Liver (tissue), 9 donors: ENCODE measurements around the gene CATSPERZ. TPM values are rescaled to one million over a fixed set of nuclear protein-coding genes. Genes with fewer than 3 reads are reported as not detected.
A peak's percentile ranks its signal among the peaks of the same experiment; 100 is the strongest.

Experiments
- DNase-seq: peaks from one replicate; pipeline ENCODE4 v3.0.0-alpha.2; 2017; ENCODE audit warnings: low spot score
- H3K27ac ChIP-seq, 2 donors: one replicate each; pipeline ENCODE4 v1.7.0; 2013; ENCODE audit warnings: inconsistent platforms in 2 of 2, low read length in 2 of 2, control low read depth in 1 of 2, low read depth in 1 of 2, mild to moderate bottlenecking in 1 of 2
- H3K27me3 ChIP-seq, 4 donors: one replicate each; pipeline versions ENCODE4 v1.6.1 to v1.7.0; 2013; ENCODE audit warnings: low read length in 3 of 4, inconsistent platforms in 1 of 4, mild to moderate bottlenecking in 1 of 4, moderate library complexity in 1 of 4; ENCODE audit not compliant: control insufficient read depth in 4 of 4, insufficient read depth in 4 of 4
- H3K36me3 ChIP-seq, 4 donors: one replicate each; pipeline versions ENCODE4 v1.6.1 to v1.7.0; 2013; ENCODE audit warnings: low read length in 3 of 4, mild to moderate bottlenecking in 3 of 4, low read depth in 1 of 4, moderate library complexity in 1 of 4; ENCODE audit not compliant: control insufficient read depth in 4 of 4, insufficient read depth in 3 of 4
- H3K4me1 ChIP-seq, 4 donors: one replicate each; pipeline versions ENCODE4 v1.6.1 to v1.7.0; 2013; ENCODE audit warnings: low read length in 3 of 4, mild to moderate bottlenecking in 3 of 4, moderate library complexity in 1 of 4; ENCODE audit not compliant: control insufficient read depth in 4 of 4, insufficient read depth in 4 of 4
- H3K4me3 ChIP-seq, 3 donors: one replicate each; pipeline versions ENCODE4 v1.6.1 to v1.7.0; 2013; ENCODE audit warnings: low read length in 3 of 3, control low read depth in 1 of 3, low read depth in 1 of 3, mild to moderate bottlenecking in 1 of 3
- H3K9ac ChIP-seq, 2 donors: one replicate each; pipeline ENCODE4 v1.7.0; 2013; ENCODE audit warnings: low read length in 2 of 2, mild to moderate bottlenecking in 2 of 2, moderate library complexity in 2 of 2, control low read depth in 1 of 2, low read depth in 1 of 2
- H3K9me3 ChIP-seq, 4 donors: one replicate each; pipeline versions ENCODE4 v1.6.1 to v1.7.0; 2013; ENCODE audit warnings: low read length in 3 of 4; ENCODE audit not compliant: control insufficient read depth in 4 of 4
- ATF3 ChIP-seq: IDR thresholded peaks from 2 replicates; pipeline ENCODE4 v1.6.1; 2016; ENCODE audit warnings: antibody characterized with exemption
- EGR1 ChIP-seq, 2 donors: IDR thresholded peaks; 2 replicates each; pipeline ENCODE4 v1.6.1; 2016 to 2018; ENCODE audit warnings: antibody characterized with exemption in 2 of 2, low read depth in 2 of 2
- FOXA1 ChIP-seq: IDR thresholded peaks from 2 replicates; pipeline ENCODE4 v1.6.1; 2016; ENCODE audit warnings: antibody characterized with exemption
- FOXA2 ChIP-seq: IDR thresholded peaks from 2 replicates; pipeline ENCODE4 v1.6.1; 2016; ENCODE audit warnings: antibody characterized with exemption
- GABPA ChIP-seq, 2 donors: IDR thresholded peaks in 1 of 2; conservative IDR thresholded peaks in 1 of 2; 2 replicates each; pipeline ENCODE4 v1.6.1; 2016; ENCODE audit warnings: antibody characterized with exemption in 2 of 2, mild to moderate bottlenecking in 1 of 2, moderate library complexity in 1 of 2
- HNF4A ChIP-seq, 2 donors: conservative IDR thresholded peaks; 2 replicates each; pipeline ENCODE4 v1.6.1; 2016; ENCODE audit warnings: antibody characterized with exemption in 2 of 2, mild to moderate bottlenecking in 2 of 2
- HNF4G ChIP-seq: IDR thresholded peaks from 2 replicates; pipeline ENCODE4 v1.6.1; 2016; ENCODE audit warnings: antibody characterized with exemption
- JUND ChIP-seq, 2 donors: IDR thresholded peaks; 2 replicates each; pipeline ENCODE4 v1.6.1; 2016; ENCODE audit warnings: antibody characterized with exemption in 2 of 2
- MAX ChIP-seq: IDR thresholded peaks from 2 replicates; pipeline ENCODE4 v1.6.1; 2016; ENCODE audit warnings: antibody characterized with exemption
- NR2F2 ChIP-seq: IDR thresholded peaks from 2 replicates; pipeline ENCODE4 v1.6.1; 2016; ENCODE audit warnings: antibody characterized with exemption
- RAD21 ChIP-seq, 2 donors: IDR thresholded peaks; 2 replicates each; pipeline ENCODE4 v1.6.1; 2016; ENCODE audit warnings: antibody characterized with exemption in 2 of 2, mild to moderate bottlenecking in 2 of 2
- REST ChIP-seq: IDR thresholded peaks from 2 replicates; pipeline ENCODE4 v1.6.1; 2016; ENCODE audit warnings: antibody characterized with exemption, mild to moderate bottlenecking
- RXRA ChIP-seq, 2 donors: IDR thresholded peaks; 2 replicates each; pipeline ENCODE4 v1.6.1; 2017 to 2018; ENCODE audit warnings: antibody characterized with exemption in 2 of 2, mild to moderate bottlenecking in 1 of 2
- SP1 ChIP-seq: IDR thresholded peaks from 2 replicates; pipeline ENCODE4 v1.6.1; 2018; ENCODE audit warnings: antibody characterized with exemption, mild to moderate bottlenecking
- TAF1 ChIP-seq: conservative IDR thresholded peaks from 2 replicates; pipeline ENCODE4 v1.6.1; 2016; ENCODE audit warnings: antibody characterized with exemption, mild to moderate bottlenecking
- YY1 ChIP-seq: IDR thresholded peaks from 2 replicates; pipeline ENCODE4 v1.6.1; 2016; ENCODE audit warnings: antibody characterized with exemption, mild to moderate bottlenecking
- WGBS: extraction: QIAGEN DNeasy Blood & Tissue Kit; methylation state at CpG from one replicate; pipeline ENCODE4 v1.1.7; 2013; 5-methylcytosine and 5-hydroxymethylcytosine counted together
- polyA plus RNA-seq, 2 donors: library from polyadenylated mRNA; stranded (reverse) in 1 of 2; unstranded in 1 of 2; fragments of 200-250 nt in 1 of 2; fragments of >200 nt in 1 of 2; fragmentation: Nextera tagmentation in 1 of 2; extraction: Ambion mirVana in 1 of 2; gene quantifications; one replicate each; pipeline versions ENCODE4 v1.2.1 to v1.2.3, GENCODE V29; 2013 to 2015
- total RNA-seq, 2 donors: library from RNA; depleted of rRNA; stranded (reverse); fragments of >200 nt; gene quantifications; one replicate each; pipeline ENCODE4 v1.2.3, GENCODE V29; 2014
- TF ChIP-seq, protein P1 (sequence below): fragments of 150-350 bp; IDR thresholded peaks from 2 replicates; pipeline ENCODE4 v1.5.1; 2017; ENCODE audit warnings: improper control_type of control experiment, low read depth, low read length; ENCODE audit not compliant: missing input control
- TF ChIP-seq, protein P2 (sequence below): IDR thresholded peaks from 2 replicates; pipeline ENCODE4 v1.6.1; 2016; ENCODE audit warnings: antibody characterized with exemption
- donor health status: healthy.
- donor health status: healthy.
- donor health status: healthy.
- donor health status: healthy.
- donor health status: healthy.

The CATSPERZ gene
- total and polyA plus RNA-seq, 4 donors, result 0.42 TPM; not detected in 3

DNA sequence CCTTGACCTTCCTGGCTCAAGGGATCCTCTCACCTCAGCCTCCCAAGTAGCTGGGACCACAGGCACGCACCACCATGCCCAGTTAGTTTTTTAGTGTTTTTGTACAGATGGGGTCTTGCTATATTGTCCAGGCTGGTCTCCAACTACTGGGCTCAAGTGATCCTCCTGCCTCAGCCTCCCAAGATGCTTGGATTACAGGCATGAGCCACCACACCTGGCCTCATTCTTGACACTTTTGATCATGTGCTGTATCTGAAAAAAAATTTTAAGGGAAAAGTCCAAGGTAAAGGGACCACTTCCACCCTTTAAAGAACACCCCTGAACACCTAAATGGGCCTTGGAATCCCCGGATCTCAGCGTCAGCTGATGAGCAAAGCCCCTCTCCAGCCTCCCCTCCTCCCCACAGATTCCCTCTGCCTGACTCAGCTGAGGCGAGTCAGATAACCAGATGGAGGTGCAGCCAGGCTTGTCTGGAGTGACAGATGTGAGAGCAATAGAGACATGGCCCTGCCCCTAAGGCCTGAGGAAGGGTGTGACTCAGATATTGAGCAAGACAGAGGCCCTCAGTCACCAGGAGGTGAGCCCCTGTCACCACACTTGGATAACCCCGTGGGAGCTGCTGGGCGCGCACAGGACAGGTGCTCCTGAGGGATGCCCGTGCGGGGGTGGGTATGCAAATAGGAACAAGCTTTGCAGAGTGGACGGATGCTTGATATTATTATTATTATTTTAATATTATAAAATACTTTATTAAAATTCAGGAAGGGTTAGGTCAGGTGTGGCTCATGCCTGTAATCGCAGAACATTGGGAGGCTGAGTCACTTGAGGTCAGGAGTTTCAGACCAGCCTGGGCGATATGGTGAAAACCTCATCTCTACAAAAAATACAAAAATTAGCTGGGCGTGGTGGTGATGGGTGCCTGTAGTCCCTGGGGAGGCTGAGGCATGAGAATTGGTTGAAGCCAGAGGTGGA lies 34.9 kb downstream of the CATSPERZ start:
- H3K27ac ChIP-seq, result no peak overlapping the region
- WGBS, result 74% methylated on average over 13 of the region's 13 CpGs
- peak; percentile 77 for DNase-seq

More for the DNA sequence above, 34.9 kb downstream of the CATSPERZ start:
- H3K4me3 ChIP-seq, result no peak overlapping the region
- H3K9ac ChIP-seq, result no peak overlapping the region
- no peak for TF ChIP-seq SP1
- no peak for TF ChIP-seq ATF3
- TF ChIP-seq YY1, result no peak
- no peak for TF ChIP-seq MAX
- no peak for TF ChIP-seq RAD21 (IDR thresholded peaks at IDR 0.05)
- TF ChIP-seq NR2F2, result no peak
- TF ChIP-seq, protein P1, sequence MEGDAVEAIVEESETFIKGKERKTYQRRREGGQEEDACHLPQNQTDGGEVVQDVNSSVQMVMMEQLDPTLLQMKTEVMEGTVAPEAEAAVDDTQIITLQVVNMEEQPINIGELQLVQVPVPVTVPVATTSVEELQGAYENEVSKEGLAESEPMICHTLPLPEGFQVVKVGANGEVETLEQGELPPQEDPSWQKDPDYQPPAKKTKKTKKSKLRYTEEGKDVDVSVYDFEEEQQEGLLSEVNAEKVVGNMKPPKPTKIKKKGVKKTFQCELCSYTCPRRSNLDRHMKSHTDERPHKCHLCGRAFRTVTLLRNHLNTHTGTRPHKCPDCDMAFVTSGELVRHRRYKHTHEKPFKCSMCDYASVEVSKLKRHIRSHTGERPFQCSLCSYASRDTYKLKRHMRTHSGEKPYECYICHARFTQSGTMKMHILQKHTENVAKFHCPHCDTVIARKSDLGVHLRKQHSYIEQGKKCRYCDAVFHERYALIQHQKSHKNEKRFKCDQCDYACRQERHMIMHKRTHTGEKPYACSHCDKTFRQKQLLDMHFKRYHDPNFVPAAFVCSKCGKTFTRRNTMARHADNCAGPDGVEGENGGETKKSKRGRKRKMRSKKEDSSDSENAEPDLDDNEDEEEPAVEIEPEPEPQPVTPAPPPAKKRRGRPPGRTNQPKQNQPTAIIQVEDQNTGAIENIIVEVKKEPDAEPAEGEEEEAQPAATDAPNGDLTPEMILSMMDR, result no peak
- no peak for TF ChIP-seq FOXA1
- TF ChIP-seq FOXA2, result no peak
- no peak for TF ChIP-seq HNF4G
- no peak for TF ChIP-seq EGR1 (IDR thresholded peaks at IDR 0.05; ENCODE audit: low read depth in 2 of 2)
- TF ChIP-seq, protein P2, sequence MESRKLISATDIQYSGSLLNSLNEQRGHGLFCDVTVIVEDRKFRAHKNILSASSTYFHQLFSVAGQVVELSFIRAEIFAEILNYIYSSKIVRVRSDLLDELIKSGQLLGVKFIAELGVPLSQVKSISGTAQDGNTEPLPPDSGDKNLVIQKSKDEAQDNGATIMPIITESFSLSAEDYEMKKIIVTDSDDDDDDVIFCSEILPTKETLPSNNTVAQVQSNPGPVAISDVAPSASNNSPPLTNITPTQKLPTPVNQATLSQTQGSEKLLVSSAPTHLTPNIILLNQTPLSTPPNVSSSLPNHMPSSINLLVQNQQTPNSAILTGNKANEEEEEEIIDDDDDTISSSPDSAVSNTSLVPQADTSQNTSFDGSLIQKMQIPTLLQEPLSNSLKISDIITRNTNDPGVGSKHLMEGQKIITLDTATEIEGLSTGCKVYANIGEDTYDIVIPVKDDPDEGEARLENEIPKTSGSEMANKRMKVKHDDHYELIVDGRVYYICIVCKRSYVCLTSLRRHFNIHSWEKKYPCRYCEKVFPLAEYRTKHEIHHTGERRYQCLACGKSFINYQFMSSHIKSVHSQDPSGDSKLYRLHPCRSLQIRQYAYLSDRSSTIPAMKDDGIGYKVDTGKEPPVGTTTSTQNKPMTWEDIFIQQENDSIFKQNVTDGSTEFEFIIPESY, result no peak
- TF ChIP-seq REST, result no peak
- TF ChIP-seq HNF4A (conservative IDR thresholded peaks at IDR 0.05), result no peak
- no peak for TF ChIP-seq GABPA (IDR thresholded peaks at IDR 0.05 in 1 of 2, conservative IDR thresholded peaks at IDR 0.05 in 1 of 2)
- no peak for TF ChIP-seq JUND (IDR thresholded peaks at IDR 0.05)
- no peak for TF ChIP-seq TAF1
- TF ChIP-seq RXRA (IDR thresholded peaks at IDR 0.05), result no peak
- H3K36me3 ChIP-seq, result no peaks in the 10 kb centered on the region
- H3K9me3 ChIP-seq, result no peaks in the 10 kb centered on the region
- H3K4me1 ChIP-seq, result peaks cover 0 to 4% (median 0%) of the 10 kb centered on the region in 4 donors
- no peaks in the 10 kb centered on the region for H3K27me3 ChIP-seq
